Esophagus muscularis mucosa (tissue), 4 donors: ENCODE measurements around the gene RPL14. TPM values are rescaled to one million over a fixed set of nuclear protein-coding genes. Genes with fewer than 3 reads are reported as not detected.

Experiments
- DNase-seq: peaks from one replicate; pipeline ENCODE4 v3.0.0-alpha.2; 2017; ENCODE audit errors: extremely low spot score
- H3K27ac ChIP-seq, 4 donors: fragments of 200-600 bp; sonication (generic); replicated peaks in 1 of 4; 1 replicate in 3 of 4; 2 replicates in 1 of 4; pipeline ENCODE4 v1.5.1; 2016 to 2019; ENCODE audit warnings: mild to moderate bottlenecking in 1 of 4
- H3K27me3 ChIP-seq, 4 donors: fragments of 200-600 bp; sonication (generic); one replicate each; pipeline versions ENCODE4 v1.5.1 to v1.6.0; 2016 to 2019
- H3K36me3 ChIP-seq, 4 donors: fragments of 200-600 bp; sonication (generic); one replicate each; pipeline ENCODE4 v1.5.1; 2016 to 2019
- H3K4me1 ChIP-seq, 4 donors: fragments of 200-600 bp; sonication (generic); one replicate each; pipeline ENCODE4 v1.5.1; 2016 to 2019
- H3K4me3 ChIP-seq, 4 donors: fragments of 200-600 bp; sonication (generic); 1 replicate in 2 of 4; 2 replicates in 2 of 4; pipeline ENCODE4 v1.5.1; 2016 to 2019; ENCODE audit warnings: mild to moderate bottlenecking in 4 of 4, moderate library complexity in 1 of 4
- H3K9me3 ChIP-seq, 4 donors: fragments of 200-600 bp; sonication (generic); 1 replicate in 3 of 4; 2 replicates in 1 of 4; pipeline ENCODE4 v1.5.1; 2016 to 2019
- EP300 ChIP-seq: sonication (generic); formaldehyde crosslinking; IDR thresholded peaks from one replicate; pipeline ENCODE4 v1.6.1; 2017; ENCODE audit warnings: antibody characterized with exemption
- POLR2A ChIP-seq: fragments of 450-650 bp; IDR thresholded peaks from one replicate; pipeline ENCODE4 v1.6.1; 2017; ENCODE audit warnings: antibody characterized with exemption, moderate library complexity, mild to moderate bottlenecking, low read depth
- POLR2AphosphoS5 ChIP-seq, 2 donors: sonication (generic); formaldehyde crosslinking; IDR thresholded peaks; one replicate each; pipeline ENCODE4 v1.6.1; 2017; ENCODE audit warnings: antibody characterized with exemption in 2 of 2
- WGBS: methylation state at CpG from one replicate; pipeline ENCODE4 v1.1.5; 2018; 5-methylcytosine and 5-hydroxymethylcytosine counted together
- intact Hi-C: fragments of 100-400 bp; cut with DNase I; formaldehyde crosslinking; loops from one replicate; pipeline ENCODE4 v1.15.1; 2023
- total RNA-seq, 4 donors: library from RNA; depleted of rRNA; stranded (reverse); fragments of >200 nt; gene quantifications; one replicate each; pipeline versions ENCODE4 v1.1.0 to v1.2.1, GENCODE V29; 2016
- TF ChIP-seq, protein P1 (sequence below), 3 experiments: fragments of 200-600 bp in 2 of 3; fragments of 450-650 bp in 1 of 3; sonication (generic) in 2 of 3; IDR thresholded peaks; one replicate each; pipeline ENCODE4 v1.5.1; 2017 to 2019; ENCODE audit warnings: antibody characterized with exemption in 3 of 3, mild to moderate bottlenecking in 2 of 3, moderate library complexity in 1 of 3

Gene RPL14
- total RNA-seq, 4 donors from 2014 or later = 322 to 414 (median 372) TPM

DNA sequence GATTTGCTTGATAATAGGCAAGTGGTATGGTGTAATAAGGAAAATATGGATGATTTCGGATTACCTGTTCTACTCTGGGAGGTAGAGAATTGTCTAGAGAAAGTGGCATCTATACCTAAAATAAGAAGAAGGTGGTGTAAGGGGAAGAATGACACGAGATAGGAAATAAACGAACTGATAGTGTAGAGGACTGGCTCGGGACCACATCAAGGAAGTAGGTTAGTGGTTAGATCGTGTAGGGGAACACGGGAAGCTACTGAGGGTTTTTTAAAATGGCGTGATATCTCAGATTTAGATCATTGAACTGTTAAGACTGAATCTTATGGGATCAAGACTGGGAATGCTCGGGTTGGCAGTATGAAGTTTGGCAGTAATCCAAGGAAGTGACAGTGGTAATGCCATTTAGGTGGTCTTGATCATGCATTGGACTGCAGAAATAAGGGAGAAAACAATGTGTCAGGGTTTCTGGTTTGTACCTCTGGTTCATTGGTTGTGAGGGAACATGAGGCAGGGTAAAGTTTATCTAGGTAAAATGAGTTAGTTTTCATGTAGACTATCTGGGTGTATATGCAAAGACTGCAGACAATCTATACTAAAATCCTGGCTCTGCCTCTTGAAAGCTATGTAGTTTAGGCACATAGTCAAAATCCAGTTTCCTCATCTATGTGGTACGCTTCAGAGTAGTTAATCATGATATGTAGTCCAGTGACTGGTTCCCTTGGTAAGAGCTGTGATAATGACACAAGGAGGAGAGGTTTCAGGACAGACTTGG, 7.4 kb downstream of the RPL14 start:
- Histone ChIP-seq H3K4me3 (no peak overlapping the region), H3K27ac (no peak overlapping the region), H3K4me1 (peaks cover 0 to 14% (median 9%) of the 10 kb centered on the region in 4 donors), H3K27me3 (no peaks in the 10 kb centered on the region), H3K9me3 (no peaks in the 10 kb centered on the region), H3K36me3 (peaks cover 41 to 81% (median 62%) of the 10 kb centered on the region in 4 donors)
- TF ChIP-seq, protein P1, sequence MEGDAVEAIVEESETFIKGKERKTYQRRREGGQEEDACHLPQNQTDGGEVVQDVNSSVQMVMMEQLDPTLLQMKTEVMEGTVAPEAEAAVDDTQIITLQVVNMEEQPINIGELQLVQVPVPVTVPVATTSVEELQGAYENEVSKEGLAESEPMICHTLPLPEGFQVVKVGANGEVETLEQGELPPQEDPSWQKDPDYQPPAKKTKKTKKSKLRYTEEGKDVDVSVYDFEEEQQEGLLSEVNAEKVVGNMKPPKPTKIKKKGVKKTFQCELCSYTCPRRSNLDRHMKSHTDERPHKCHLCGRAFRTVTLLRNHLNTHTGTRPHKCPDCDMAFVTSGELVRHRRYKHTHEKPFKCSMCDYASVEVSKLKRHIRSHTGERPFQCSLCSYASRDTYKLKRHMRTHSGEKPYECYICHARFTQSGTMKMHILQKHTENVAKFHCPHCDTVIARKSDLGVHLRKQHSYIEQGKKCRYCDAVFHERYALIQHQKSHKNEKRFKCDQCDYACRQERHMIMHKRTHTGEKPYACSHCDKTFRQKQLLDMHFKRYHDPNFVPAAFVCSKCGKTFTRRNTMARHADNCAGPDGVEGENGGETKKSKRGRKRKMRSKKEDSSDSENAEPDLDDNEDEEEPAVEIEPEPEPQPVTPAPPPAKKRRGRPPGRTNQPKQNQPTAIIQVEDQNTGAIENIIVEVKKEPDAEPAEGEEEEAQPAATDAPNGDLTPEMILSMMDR (IDR thresholded peaks at IDR 0.05) = no peak
- TF ChIP-seq EP300 (no peak), POLR2A (no peak), POLR2AphosphoS5 (IDR thresholded peaks at IDR 0.05) (no peak)
- 65% methylated on average over 9 of the region's 9 CpGs for WGBS
- no peak for DNase-seq
- intact Hi-C loops = no loop called here

DNA sequence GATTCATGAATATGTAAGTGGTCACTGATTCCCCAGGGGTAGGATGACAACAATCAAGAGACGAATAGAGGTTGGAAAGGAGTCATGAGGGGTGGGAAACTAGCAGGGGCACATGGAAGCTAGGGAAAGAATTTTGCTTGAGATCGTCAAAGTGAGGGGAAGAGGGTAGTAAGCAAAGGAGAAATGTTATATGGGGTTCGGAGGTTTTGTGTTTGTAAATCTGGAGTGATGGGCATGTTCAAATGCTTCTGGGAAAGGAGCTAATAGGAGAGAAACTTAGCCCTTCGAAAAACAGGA, 7.9 kb downstream of the RPL14 start:
- Histone ChIP-seq H3K4me1 (peaks cover 0 to 10% (median 5%) of the 10 kb centered on the region in 4 donors), H3K27ac (no peak overlapping the region), H3K9me3 (no peaks in the 10 kb centered on the region), H3K36me3 (peaks cover 37 to 76% (median 57%) of the 10 kb centered on the region in 4 donors), H3K4me3 (no peak overlapping the region), H3K27me3 (no peaks in the 10 kb centered on the region)
- 78% methylated on average over 4 of the region's 4 CpGs for WGBS
- DNase-seq = no peak
- intact Hi-C loops = no loop called here
- TF ChIP-seq POLR2AphosphoS5 (IDR thresholded peaks at IDR 0.05) = no peak
- no peak for TF ChIP-seq POLR2A
- no peak for TF ChIP-seq EP300
- TF ChIP-seq, protein P1 (IDR thresholded peaks at IDR 0.05) = no peak

GRCh38 chr3:40465456-40465855, 8.3 kb downstream of the RPL14 start:
- 91% methylated on average over 2 of the region's 2 CpGs for WGBS
- TF ChIP-seq, protein P1 (IDR thresholded peaks at IDR 0.05) = no peak
- TF ChIP-seq EP300 = no peak
- TF ChIP-seq POLR2AphosphoS5 (IDR thresholded peaks at IDR 0.05) = no peak
- no peak for TF ChIP-seq POLR2A
- peaks cover 33 to 72% (median 53%) of the 10 kb centered on the region in 4 donors for H3K36me3 ChIP-seq

DNA sequence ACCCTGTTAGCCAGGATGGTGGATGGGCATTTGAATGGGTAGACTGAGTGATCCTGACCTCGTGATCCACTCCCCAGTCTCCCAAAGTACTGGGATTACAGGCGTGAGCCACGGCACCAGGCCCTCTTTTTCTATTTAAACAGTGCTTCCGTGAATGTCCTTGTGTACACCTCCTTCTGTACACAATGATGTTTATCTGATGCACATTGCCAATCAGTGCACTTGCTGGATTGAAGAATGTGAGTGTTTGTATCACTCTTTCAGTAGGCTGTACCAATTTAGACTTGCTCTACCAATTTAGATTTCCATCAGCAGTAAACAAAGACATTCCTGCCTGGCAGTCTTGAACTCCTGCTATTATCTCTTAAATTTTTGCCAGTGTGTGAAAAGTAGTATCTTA, 10.9 kb downstream of the RPL14 start:
- no peak for TF ChIP-seq EP300
- TF ChIP-seq, protein P1 (IDR thresholded peaks at IDR 0.05) = no peak
- TF ChIP-seq POLR2AphosphoS5 (IDR thresholded peaks at IDR 0.05) = no peak
- no peak for TF ChIP-seq POLR2A
- Histone ChIP-seq H3K4me1 (no peaks in the 10 kb centered on the region), H3K27me3 (no peaks in the 10 kb centered on the region), H3K4me3 (no peak overlapping the region), H3K36me3 (peaks cover 9 to 46% (median 27%) of the 10 kb centered on the region in 4 donors), H3K27ac (no peak overlapping the region), H3K9me3 (no peaks in the 10 kb centered on the region)
- no peak for DNase-seq
- intact Hi-C loops = no loop called here
- WGBS = 92% methylated on average over 3 of the region's 4 CpGs

More at GRCh38 chr3:40465456-40465855, 8.3 kb downstream of the RPL14 start:
- intact Hi-C loops = no loop called here
- Histone ChIP-seq H3K27me3 (no peaks in the 10 kb centered on the region), H3K4me1 (peaks cover 0 to 6% (median 3%) of the 10 kb centered on the region in 4 donors), H3K9me3 (no peaks in the 10 kb centered on the region), H3K27ac (no peak overlapping the region), H3K4me3 (no peak overlapping the region)
- no peak for DNase-seq
